ENCODE data around the gene TASP1.
"Not testable (repeated sequence)": the region's sequence is repeated elsewhere in the genome, so short reads cannot be mapped to it uniquely, and the experiment has no call there.

TASP1 gene

DNA sequence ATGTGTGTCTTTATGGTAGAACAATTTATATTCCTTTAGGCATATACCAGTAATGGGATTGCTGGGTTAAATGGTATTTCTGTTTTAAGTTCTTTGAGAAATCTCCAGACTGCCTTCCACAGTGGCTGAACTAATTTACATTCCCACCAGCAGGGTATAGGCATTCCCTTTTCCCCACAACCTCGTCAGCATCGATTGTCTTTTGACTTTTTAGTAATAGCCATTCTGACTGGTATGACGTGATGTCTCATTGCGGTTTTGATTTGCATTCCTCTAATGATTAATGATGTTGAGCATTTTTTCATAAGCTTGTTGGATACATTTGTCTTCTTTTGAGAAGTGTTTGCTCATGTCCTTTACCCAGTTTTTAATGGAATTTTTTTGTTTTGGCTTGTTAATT is 5.3 kb upstream of the TASP1 start:
- DNase-seq = no peak

DNA sequence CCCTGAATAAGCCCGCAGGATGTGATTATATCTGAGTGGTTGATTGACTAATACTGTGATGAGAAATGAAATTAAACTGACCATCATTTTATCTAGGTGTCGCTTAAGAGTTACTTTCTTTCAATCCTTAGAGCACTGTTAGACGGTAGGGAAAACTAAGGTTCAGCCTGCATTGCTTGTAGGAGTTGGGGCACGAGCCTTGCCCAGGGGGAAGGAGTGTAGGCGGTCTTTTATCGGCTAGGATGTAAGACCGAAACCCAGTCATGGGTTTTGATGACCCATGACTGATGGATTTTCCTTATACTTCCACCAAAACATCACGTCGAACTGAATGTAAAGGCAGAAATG is 392 bp upstream of the TASP1 start:
- no peak for DNase-seq

DNA sequence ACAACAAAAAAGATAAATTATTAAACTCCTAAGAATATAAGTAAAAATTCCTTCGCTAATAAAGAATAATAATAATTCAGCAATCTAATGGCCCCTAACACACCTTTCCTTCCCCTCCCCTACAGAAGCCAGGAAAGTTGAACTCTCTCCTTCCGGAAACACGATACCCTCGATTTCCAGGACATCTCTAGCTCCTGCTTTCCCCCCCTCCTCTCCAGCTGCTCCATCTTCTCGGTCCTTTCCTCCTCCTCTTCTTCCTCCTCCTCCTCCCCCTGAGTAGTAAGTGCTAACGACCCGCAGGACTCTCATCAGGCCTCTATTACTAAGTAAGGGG is 603 bp downstream of the TASP1 start:
- DNase-seq = no peak

- no peak for DNase-seq
These were observed 6.3 kb downstream of the TASP1 start for GRCh38 chr20:13632431-13632830.

DNA sequence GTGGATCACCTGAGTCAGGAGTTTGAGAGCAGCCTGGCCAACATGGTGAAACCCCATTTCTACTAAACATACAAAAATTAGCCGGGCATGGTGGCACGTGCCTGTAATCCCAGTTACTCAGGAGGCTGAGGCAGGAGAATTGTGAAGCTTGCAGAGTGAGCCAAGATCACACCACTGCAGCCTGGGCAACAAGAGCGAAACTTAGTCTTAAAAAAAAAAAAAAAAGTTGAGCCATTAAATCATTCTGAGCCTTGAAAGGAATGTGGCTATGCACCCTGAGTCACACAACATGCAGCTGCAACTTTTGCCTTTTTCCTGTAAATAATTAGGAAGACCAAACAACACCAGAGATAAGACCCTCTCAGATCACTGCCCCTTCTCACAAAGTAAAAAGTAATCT is 11.2 kb downstream of the TASP1 start:
- DNase-seq = not testable (repeated sequence)

DNA sequence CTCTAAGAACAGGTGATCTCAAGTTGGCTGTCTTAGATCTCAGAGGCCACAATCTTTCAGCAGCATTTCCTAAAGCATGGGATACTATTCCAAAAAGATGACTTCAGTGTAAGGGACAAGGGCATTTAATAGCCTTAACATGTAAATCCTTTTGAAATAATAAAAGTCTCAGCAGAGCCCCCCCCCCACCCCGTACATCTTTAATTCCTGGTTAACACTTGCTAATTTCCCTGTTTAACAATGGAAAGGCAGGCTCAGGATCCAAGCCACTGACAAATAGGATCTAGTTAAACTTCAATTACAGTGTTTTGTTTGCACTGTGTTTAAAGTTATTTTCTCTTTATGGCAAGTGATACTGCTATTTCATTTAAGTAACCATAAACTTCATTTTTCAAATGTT is 12.0 kb downstream of the TASP1 start:
- DNase-seq = no peak

GRCh38 chr20:13625304-13625979 is 13.3 kb downstream of the TASP1 start:
- no peak for DNase-seq

GRCh38 chr20:13619415-13619814 is 19.3 kb downstream of the TASP1 start:
- not testable (repeated sequence) for DNase-seq

DNA sequence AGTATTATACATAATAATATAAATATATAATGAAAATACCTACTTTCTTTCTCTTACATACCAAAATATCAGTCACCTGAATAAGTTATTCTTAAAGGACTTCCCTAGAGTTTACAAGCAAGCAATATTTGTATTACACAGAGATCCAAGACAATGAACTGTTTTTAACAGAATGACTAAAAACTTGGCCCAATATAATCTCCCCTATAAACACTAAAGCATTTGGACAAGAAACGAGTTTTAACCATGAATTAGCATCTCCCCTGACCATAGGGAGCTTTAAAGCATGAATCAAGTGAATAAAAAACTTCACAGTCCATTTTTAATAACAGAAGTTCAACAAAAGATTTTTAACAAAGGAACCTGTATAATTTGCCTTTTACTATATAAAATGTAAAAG is 20.3 kb downstream of the TASP1 start:
- DNase-seq = not testable (repeated sequence)

DNA sequence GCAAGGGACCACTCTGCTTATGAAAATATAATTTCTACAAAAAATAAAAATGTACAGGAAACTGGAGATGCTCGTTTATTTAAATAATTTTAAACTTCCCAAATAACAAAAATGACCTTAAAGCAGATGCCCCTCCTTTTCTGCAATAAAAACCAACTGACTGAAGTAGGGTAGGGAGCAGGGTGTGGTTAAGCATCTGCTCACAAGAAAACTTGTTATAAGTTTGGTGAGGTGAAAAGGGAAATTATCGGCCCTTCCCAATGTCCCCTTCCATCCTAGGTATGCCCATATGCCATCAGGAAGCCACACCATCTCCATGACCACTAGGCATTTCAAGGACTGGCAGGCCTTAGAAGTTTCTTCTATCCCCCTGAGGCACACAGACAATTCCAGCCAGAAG is 21.1 kb downstream of the TASP1 start:
- DNase-seq = not testable (repeated sequence)

DNA sequence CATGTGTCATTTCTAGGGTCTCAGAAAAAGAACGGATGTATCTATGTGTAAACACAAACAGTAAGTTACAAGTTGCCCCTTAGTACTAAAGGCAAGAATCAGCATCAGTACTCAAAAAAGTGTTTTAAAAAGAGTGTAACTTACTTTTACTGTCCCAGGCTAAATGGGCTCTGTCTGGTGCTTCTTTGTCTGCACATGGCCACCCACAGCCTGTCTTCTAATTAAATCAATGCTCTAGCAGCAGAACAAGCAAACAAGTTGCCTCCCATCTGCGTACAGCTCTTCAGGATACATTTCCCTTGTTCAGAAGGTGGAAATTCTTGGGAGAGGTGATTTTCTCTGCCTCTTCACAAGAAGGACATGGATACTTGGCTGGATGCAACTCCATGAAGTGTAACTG is 22.0 kb downstream of the TASP1 start:
- DNase-seq = not testable (repeated sequence)

DNA sequence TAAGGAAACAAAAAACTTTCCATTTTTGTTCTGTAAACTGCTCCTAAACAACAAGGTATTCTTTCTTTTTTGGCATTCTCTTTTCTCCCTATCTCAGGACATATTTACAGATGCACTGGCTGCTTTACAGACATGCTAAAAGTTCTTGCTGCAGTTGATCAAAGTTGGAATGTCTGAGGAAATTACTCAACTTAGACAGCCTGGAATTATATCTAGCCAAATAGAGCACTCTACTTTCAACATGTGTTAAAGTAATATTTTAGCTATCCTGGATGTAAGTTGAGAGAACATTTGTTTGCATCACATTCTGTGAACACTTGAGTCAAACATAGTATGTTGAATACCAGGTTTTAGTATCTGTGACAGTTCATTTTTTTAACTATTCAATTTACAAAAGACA is 24.8 kb downstream of the TASP1 start:
- DNase-seq = no peak

DNA sequence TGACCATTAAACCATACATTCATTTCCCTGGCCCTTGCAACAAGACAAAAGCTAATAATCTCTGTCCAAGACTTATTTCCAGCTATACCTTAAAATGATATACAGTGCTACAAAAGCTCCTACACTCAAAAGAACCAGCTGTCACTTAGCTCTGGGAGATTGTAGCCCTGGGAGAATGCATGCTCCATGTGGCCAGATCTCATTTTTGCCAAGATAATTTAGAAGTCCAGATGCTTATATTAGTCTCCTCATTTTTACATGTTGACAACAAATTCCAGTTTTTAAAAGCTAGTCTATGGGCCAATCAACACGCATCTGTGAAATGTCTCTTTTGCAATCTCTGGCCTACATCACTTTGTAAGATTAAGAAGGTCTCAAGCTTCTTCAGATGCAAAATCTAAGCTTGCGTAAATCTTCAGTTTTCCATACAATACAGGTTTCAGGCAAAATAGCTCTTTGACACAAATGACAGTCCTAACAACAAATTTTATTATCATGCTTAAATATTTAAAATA is 27.1 kb downstream of the TASP1 start:
- DNase-seq = no peak

DNA sequence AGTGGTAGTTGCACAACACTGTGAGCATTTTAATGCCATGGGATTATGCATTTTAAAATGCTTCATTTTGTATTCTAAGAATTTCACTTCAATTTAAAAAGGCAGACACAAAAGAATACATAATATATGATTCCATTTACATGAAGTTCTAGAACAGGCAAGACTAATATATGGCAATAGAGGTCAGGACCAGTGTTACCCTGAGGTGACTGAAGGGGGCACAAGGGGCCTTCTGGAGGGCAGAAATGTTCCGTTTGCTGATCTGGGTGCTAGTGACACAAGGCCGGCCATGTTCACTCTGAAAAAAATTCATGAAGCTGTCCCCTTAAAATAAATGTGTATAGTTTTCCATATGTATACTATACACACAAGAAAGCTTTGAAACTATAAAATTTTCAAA is 28.5 kb downstream of the TASP1 start:
- DNase-seq = no peak

DNA sequence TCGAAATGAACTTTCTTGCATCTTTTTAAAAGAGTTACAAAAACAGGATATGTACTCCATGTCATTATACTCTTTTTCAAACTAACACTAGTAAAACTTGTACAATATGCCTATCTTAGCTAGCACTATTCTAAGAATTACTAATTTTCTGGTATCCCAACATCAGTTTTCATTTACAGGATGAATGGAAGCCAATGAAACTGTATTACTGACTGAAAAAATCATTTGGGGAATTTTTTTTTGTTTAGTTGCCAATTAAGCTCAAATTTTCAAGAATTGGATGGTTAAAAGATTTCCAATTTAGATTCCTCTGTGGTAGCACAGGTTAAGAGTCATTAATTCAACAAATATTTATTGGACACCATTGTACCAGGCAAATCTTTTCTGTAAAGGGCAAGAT is 30.7 kb downstream of the TASP1 start:
- no peak for DNase-seq

DNA sequence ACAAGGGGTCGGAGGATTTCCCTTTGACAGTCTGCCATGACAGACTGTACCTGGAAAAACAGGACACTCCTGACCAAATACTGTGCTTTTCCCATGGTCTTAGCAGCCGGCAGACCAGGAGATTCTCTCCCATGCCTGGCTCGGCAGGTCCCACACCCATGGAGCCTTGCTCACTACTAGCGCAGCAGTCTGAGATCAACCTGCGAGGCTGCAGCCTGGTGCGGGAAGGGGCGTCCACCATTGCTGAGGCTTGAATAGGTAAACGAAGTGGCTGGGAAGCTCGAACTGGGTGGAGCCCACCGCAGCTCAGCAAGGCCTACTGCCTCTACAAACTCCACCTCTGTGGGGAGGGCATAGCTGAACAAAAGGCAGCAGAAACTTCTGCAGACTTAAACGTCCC is 45.3 kb downstream of the TASP1 start:
- not testable (repeated sequence) for DNase-seq

GRCh38 chr20:13588049-13588448 is 50.7 kb downstream of the TASP1 start:
- DNase-seq = no peak

DNA sequence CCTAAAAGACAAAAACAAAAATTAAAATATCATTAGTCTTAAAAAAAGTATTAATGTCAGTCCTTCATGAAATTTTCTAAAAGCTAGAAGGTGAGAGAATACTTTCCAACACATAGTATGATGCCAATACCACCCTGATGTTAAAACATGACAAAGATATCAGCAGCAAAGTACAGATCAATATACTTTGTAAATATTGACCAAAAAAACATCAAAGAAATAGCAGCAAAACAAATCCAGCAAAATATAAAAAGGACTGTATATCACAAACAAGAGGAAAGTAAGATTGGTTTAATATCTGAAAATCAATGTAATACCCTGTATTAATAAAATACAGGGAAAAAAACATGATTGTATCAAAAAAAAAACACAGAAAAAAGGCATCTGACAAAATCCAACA is 51.4 kb downstream of the TASP1 start:
- DNase-seq = no peak

GRCh38 chr20:13586133-13586532 is 52.6 kb downstream of the TASP1 start:
- no peak for DNase-seq

DNA sequence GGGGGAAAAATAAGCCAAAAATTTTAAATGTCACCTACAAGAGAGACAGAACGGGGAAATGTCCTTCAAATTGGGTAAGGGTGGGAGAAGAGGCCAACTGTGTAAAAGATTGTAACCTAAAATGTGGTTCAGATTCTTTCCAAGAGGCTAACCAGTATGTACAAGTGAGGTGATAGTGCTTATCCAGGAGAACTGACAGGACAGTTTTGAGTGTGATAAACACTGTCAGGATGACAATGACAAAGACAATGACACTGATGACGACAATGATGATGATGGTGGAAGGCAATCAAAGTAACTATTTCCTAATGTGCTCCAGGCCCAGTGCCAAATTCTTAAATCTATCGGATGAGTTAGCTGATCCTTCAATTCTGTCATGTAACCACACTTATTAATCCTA is 57.3 kb downstream of the TASP1 start:
- DNase-seq = no peak

- DNase-seq = no peak
These were observed 58.0 kb downstream of the TASP1 start for GRCh38 chr20:13580707-13581106.

- DNase-seq = no peak
These were observed 64.7 kb downstream of the TASP1 start for GRCh38 chr20:13574071-13574470.

GRCh38 chr20:13571662-13572061 is 67.1 kb downstream of the TASP1 start:
- no peak for DNase-seq

DNA sequence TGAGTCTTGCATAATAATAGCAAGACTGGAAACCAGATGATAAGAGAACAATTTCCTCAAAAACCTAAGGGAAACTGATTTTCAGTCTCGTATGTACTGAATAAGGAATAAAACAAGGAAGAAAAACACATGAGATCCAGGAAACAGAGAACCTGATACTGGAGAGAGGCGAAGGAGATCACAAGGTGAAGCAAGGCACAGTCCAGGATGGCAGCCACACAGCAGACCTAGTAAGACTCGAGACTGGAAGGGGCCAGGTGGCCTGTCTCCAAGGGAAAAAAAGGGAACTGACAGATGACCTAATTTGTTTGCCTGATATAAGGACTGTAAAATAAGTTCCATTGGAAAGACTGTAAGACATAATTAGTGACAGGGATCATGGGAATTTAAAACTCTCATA is 71.1 kb downstream of the TASP1 start:
- no peak for DNase-seq

GRCh38 chr20:13563854-13564253 is 74.9 kb downstream of the TASP1 start:
- DNase-seq = no peak

GRCh38 chr20:13554706-13555105 is 84.0 kb downstream of the TASP1 start:
- no peak for DNase-seq
